T-cell (primary cell): ENCODE results near the gene JPT2. TPM values are rescaled to one million over a fixed set of nuclear protein-coding genes. Genes with fewer than 3 reads are reported as not detected.

ENCODE experiments used
- ATAC-seq, 4 experiments: fragments of 200-7000 bp in 3 of 4; fragments of 150-1000 bp in 1 of 4; cut with Tn5 transposase; replicated peaks in 1 of 4; 1 replicate in 3 of 4; 2 replicates in 1 of 4; pipeline ENCODE4 v1.10.0; 2021; ENCODE audit warnings: moderate library complexity in 3 of 4, mild to moderate bottlenecking in 2 of 4, moderate number of reproducible peaks in 1 of 4
- CTCF ChIA-PET, 2 donors: fragments of 300-600 bp; sonication (Branson Sonifier 250); formaldehyde crosslinking; loops; one replicate each; lab custom pipeline; 2022; ENCODE audit warnings: antibody characterized with exemption in 2 of 2; lab: Charles Lee
- POLR2A ChIA-PET, 2 donors: fragments of 300-600 bp; sonication (Branson Sonifier 250); formaldehyde crosslinking; loops; one replicate each; lab custom pipeline; 2022; ENCODE audit warnings: antibody characterized with exemption in 2 of 2; lab: Charles Lee
- DNase-seq, 35 experiments: peaks; one replicate each; pipeline versions ENCODE4 v3.0.0 to v3.0.0-alpha.2; 2013 to 2023
- H3K27ac ChIP-seq: one replicate; pipeline ENCODE4 v1.5.1; 2013; ENCODE audit warnings: low read length
- H3K27me3 ChIP-seq, 2 experiments: replicated peaks in 1 of 2; 1 replicate in 1 of 2; 2 replicates in 1 of 2; pipeline versions ENCODE4 v1.6.1 to v1.7.0; 2013; ENCODE audit warnings: low read length in 1 of 2, mixed read lengths in 1 of 2; ENCODE audit not compliant: control insufficient read depth in 2 of 2, insufficient read depth in 2 of 2; ENCODE audit errors: extremely low read depth in 1 of 2
- H3K36me3 ChIP-seq, 2 donors: 1 replicate in 1 of 2; 2 replicates in 1 of 2; pipeline versions ENCODE4 v1.6.1 to v1.7.0; 2013; ENCODE audit warnings: low read length in 1 of 2; ENCODE audit not compliant: control insufficient read depth in 2 of 2, insufficient read depth in 1 of 2; ENCODE audit errors: extremely low read depth in 1 of 2
- H3K4me1 ChIP-seq, 2 experiments: 1 replicate in 1 of 2; 2 replicates in 1 of 2; pipeline versions ENCODE4 v1.6.1 to v1.7.0; 2013; ENCODE audit warnings: low read length in 2 of 2, mixed read lengths in 1 of 2; ENCODE audit not compliant: insufficient read depth in 2 of 2, control insufficient read depth in 1 of 2; ENCODE audit errors: extremely low read depth in 1 of 2
- H3K4me3 ChIP-seq, 2 donors: 1 replicate in 1 of 2; 2 replicates in 1 of 2; pipeline versions ENCODE4 v1.5.1 to v1.7.0; 2013; ENCODE audit warnings: mild to moderate bottlenecking in 2 of 2, low read length in 1 of 2, moderate library complexity in 1 of 2; ENCODE audit not compliant: control insufficient read depth in 1 of 2; ENCODE audit errors: extremely low read depth in 1 of 2
- H3K9me3 ChIP-seq: 2 replicates; pipeline ENCODE4 v1.7.0; 2013
- H3K27ac Mint-ChIP-seq, 2 donors: one replicate each; pipeline ENCODE4 v1.8.0; 2020 to 2021; ENCODE audit warnings: mild to moderate bottlenecking in 2 of 2, mixed read lengths in 2 of 2
- H3K27me3 Mint-ChIP-seq, 2 donors: one replicate each; pipeline ENCODE4 v1.8.0; 2021 to 2022; ENCODE audit warnings: mixed read lengths in 2 of 2
- H3K36me3 Mint-ChIP-seq: one replicate; pipeline ENCODE4 v1.8.0; 2021; ENCODE audit warnings: mixed read lengths
- H3K4me1 Mint-ChIP-seq, 3 donors: one replicate each; pipeline ENCODE4 v1.8.0; 2020 to 2022; ENCODE audit warnings: mixed read lengths in 3 of 3, mild to moderate bottlenecking in 1 of 3
- H3K4me3 Mint-ChIP-seq, 3 donors: one replicate each; pipeline ENCODE4 v1.8.0; 2020 to 2022; ENCODE audit warnings: mild to moderate bottlenecking in 3 of 3, mixed read lengths in 3 of 3, moderate library complexity in 3 of 3
- H3K9me3 Mint-ChIP-seq, 3 donors: one replicate each; pipeline ENCODE4 v1.8.0; 2020 to 2022; ENCODE audit warnings: mixed read lengths in 3 of 3
- WGBS: methylation state at CpG from one replicate; pipeline ENCODE4 v1.1.5; 2013; ENCODE audit warnings: missing lambda C conversion rate; ENCODE audit not compliant: insufficient coverage; 5-methylcytosine and 5-hydroxymethylcytosine counted together
- total RNA-seq, 35 experiments: library from RNA in 6 of 35; stranded (reverse) in 6 of 35; fragments of 120-200 nt in 1 of 35; gene quantifications; one replicate each; pipeline versions ENCODE4 v1.2.1 to v1.2.4 and lab custom pipeline; 2013 to 2026

JPT2 gene, protein sequence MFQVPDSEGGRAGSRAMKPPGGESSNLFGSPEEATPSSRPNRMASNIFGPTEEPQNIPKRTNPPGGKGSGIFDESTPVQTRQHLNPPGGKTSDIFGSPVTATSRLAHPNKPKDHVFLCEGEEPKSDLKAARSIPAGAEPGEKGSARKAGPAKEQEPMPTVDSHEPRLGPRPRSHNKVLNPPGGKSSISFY
- total RNA-seq = 10 to 100 TPM; 13.8 to 51.1 (median 41.3) TPM
- total RNA-seq (2013) = 20.9 TPM
- 9.4 to 128 (median 47.5) reads per million in 29 experiments for total RNA-seq (lab: John Stamatoyannopoulos, UW)

DNA sequence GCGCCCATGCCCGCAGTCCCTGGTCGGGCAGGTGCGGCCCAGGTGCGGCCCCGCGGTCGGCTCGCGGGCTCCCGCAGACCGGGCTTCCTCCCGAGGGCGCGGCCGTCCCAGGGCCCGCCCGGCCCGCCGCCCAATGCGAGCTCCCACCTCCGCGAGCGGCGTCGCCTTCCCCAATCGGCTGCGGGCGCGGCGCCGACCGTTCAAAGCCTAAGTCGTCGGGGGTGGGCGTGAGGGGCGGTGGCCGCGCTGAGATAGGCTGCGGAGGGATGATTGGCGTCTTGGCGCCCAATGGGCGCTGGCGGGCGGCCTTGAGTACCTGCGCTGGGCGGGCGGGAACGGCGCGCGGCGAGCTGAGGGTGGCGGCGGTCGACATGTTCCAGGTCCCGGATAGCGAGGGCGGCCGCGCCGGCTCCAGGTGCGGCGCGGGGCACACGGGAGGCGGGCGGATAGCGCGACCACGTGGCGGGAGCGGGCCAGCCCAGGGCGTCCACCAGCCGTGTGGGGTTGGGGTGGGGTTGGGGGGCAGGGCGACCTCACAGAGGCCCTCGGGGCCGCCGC is at the start of gene JPT2:
TSS of gene JPT2 (plus strand) at position 338 of the 558 bp plus-strand sequence. CDS start at position 372, 34 bp downstream.
- no peaks in the 10 kb centered on the region for H3K27me3 ChIP-seq
- no peaks in the 10 kb centered on the region for H3K9me3 ChIP-seq
- peak; percentile 96 to 98 (median 97) for ATAC-seq
- Mint-ChIP-seq H3K4me1 (peaks cover 36 to 39% (median 39%) of the 10 kb centered on the region in 3 donors), H3K4me3 (peak within 1 kb of the TSS; percentile 86 to 87 (median 86)), H3K27ac (peak within 1 kb of the TSS; percentile 72 to 78), H3K9me3 (no peaks in the 10 kb centered on the region), H3K27me3 (no peaks in the 10 kb centered on the region), H3K36me3 (peaks cover 19% of the 10 kb centered on the region)
- peak within 1 kb of the TSS; percentile 57 to 69 for H3K4me3 ChIP-seq
- ChIA-PET POLR2A (no interaction called here), CTCF (interaction anchor here in 1 of 2 donors (0.8 to 2.7 kb wide), 3 partner anchors 28 to 299 kb away, joined by 3 to 15 read pairs (median 5); partner anchors contain the start of genes MAPK8IP3, NUBP2 and SPSB3)
- peaks cover 13 to 22% of the 10 kb centered on the region in 2 donors for H3K36me3 ChIP-seq
- under 1% methylated on average over 79 of the region's 79 CpGs for WGBS
- H3K4me1 ChIP-seq = peaks cover 3 to 22% of the 10 kb centered on the region in 2 experiments
- H3K27ac ChIP-seq = peak within 1 kb of the TSS; percentile 4
- DNase-seq = peak; percentile 91 to 97 (median 94)

DNA sequence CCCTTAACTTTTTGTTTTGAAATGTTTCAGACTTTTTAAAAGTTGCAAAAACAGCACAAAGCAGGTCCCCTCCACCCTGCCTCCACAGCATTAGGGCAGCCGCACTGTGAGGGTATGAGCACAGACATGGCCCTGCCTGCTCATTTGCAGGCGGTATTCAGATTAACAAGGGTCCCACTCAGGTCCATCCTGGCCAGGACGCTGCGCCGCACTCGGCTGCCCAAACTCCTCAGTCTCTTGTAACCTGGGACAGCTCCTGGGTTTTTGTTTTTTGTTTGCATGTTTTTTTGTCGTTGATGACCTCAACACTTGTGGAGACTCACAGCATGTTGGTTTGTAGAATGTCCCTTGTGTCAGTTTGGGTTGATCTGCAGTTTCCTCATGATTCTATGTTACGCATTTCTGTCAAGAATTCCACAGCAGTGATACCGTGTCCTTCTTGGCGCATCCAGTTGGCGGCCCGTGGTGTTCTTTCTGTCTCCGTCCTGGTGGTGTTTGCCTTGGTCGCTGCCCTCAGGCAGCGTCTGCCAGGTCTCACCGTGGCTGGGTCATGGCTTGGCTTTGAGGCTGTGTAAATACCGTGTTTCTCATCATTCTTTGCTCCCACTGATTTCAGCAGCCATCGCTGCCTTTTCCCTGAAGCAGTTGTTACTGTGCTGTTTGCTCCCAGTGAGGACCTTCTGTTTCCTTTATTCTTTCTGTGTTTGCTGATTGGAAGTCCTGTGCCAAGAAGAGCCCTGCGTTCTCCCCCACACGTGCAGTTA is 47.4 kb upstream of the JPT2 start:
- ATAC-seq = no peak
- H3K27me3 Mint-ChIP-seq = no peaks in the 10 kb centered on the region
- H3K4me1 Mint-ChIP-seq = peaks cover 10 to 17% (median 11%) of the 10 kb centered on the region in 3 donors
- no peaks in the 10 kb centered on the region for H3K9me3 Mint-ChIP-seq
- peaks cover 53% of the 10 kb centered on the region for H3K36me3 Mint-ChIP-seq
- Histone ChIP-seq H3K4me1 (no peaks in the 10 kb centered on the region), H3K36me3 (peaks cover 31 to 71% of the 10 kb centered on the region in 2 donors), H3K4me3 (no peak overlapping the region), H3K27me3 (no peaks in the 10 kb centered on the region), H3K27ac (no peak overlapping the region), H3K9me3 (no peaks in the 10 kb centered on the region)
- no peak overlapping the region for H3K27ac Mint-ChIP-seq
- ChIA-PET CTCF (no interaction called here), POLR2A (no interaction called here)
- DNase-seq = no peak
- 98% methylated on average over 11 of the region's 20 CpGs for WGBS
- no peak overlapping the region for H3K4me3 Mint-ChIP-seq

DNA sequence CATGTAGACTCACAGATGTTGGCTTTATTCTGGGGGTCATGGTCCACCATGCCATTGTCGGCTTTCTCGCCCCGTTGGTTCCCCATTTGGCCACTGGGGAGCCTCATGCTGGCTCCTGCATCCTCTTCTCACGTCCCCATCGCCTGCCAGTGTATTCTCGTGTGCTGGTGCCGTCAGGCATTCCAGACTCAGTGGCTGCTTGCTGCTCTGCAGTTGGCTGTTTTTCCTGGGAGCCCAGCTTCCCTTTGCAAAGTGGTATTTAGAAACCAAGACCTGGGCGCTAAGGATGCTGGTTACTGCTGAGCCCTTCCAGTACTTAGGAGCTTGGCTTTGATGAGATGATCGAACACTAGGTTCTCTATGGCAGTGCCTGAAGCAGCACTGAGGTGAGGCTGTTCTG is 46.8 kb upstream of the JPT2 start:
- Mint-ChIP-seq H3K4me3 (no peak overlapping the region), H3K27me3 (no peaks in the 10 kb centered on the region), H3K36me3 (peaks cover 53% of the 10 kb centered on the region), H3K4me1 (peaks cover 9 to 17% (median 11%) of the 10 kb centered on the region in 3 donors), H3K9me3 (no peaks in the 10 kb centered on the region), H3K27ac (no peak overlapping the region)
- Histone ChIP-seq H3K27ac (no peak overlapping the region), H3K9me3 (no peaks in the 10 kb centered on the region), H3K36me3 (peaks cover 30 to 68% of the 10 kb centered on the region in 2 donors), H3K4me1 (no peaks in the 10 kb centered on the region), H3K27me3 (no peaks in the 10 kb centered on the region), H3K4me3 (no peak overlapping the region)
- ATAC-seq (no peak), DNase-seq (no peak)
- WGBS = 96% methylated on average over 9 of the region's 9 CpGs
- ChIA-PET POLR2A (no interaction called here), CTCF (no interaction called here)

GRCh38 chr16:1631931-1632637 is 46.0 kb upstream of the JPT2 start:
- H3K4me1 Mint-ChIP-seq = peaks cover 4 to 17% (median 8%) of the 10 kb centered on the region in 3 donors
- Histone ChIP-seq H3K4me3 (no peak overlapping the region), H3K4me1 (no peaks in the 10 kb centered on the region), H3K9me3 (no peaks in the 10 kb centered on the region), H3K36me3 (peaks cover 36 to 61% of the 10 kb centered on the region in 2 donors), H3K27me3 (no peaks in the 10 kb centered on the region), H3K27ac (no peak overlapping the region)
- POLR2A ChIA-PET = no interaction called here
- peaks cover 48% of the 10 kb centered on the region for H3K36me3 Mint-ChIP-seq
- no peaks in the 10 kb centered on the region for H3K9me3 Mint-ChIP-seq
- H3K27ac Mint-ChIP-seq = no peak overlapping the region
- no peak for ATAC-seq
- CTCF ChIA-PET = no interaction called here
- H3K4me3 Mint-ChIP-seq = no peak overlapping the region
- WGBS = 98% methylated on average over 15 of the region's 18 CpGs
- H3K27me3 Mint-ChIP-seq = no peaks in the 10 kb centered on the region
- no peak for DNase-seq

DNA sequence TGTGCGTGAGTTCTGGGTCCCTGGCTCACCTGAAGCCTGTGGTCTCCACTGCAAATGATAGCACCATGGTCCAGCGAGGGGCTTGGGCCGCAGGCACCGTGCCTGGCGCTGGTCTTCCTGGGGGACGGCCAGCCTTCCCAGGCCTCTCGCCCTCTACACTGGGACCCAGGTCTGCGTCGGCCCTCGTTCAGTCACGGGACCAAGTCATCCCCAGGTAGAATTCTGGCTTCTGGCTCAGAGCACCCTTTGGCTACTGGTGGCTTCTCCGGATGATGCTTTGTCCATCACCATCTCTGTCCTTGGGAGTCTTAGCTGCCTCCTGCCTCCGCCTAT is 45.5 kb upstream of the JPT2 start:
- peaks cover 4 to 17% (median 8%) of the 10 kb centered on the region in 3 donors for H3K4me1 Mint-ChIP-seq
- Histone ChIP-seq H3K27me3 (no peaks in the 10 kb centered on the region), H3K36me3 (peaks cover 38 to 61% of the 10 kb centered on the region in 2 donors), H3K27ac (no peak overlapping the region), H3K9me3 (no peaks in the 10 kb centered on the region), H3K4me3 (no peak overlapping the region), H3K4me1 (no peaks in the 10 kb centered on the region)
- no peaks in the 10 kb centered on the region for H3K9me3 Mint-ChIP-seq
- H3K27ac Mint-ChIP-seq = no peak overlapping the region
- H3K36me3 Mint-ChIP-seq = peaks cover 43% of the 10 kb centered on the region
- H3K27me3 Mint-ChIP-seq = no peaks in the 10 kb centered on the region
- ATAC-seq (no peak), DNase-seq (no peak)
- WGBS = 98% methylated on average over 13 of the region's 13 CpGs
- H3K4me3 Mint-ChIP-seq = no peak overlapping the region
- POLR2A ChIA-PET = no interaction called here
- CTCF ChIA-PET = no interaction called here

GRCh38 chr16:1633310-1633709 is 44.8 kb upstream of the JPT2 start:
- Histone ChIP-seq H3K36me3 (peaks cover 40 to 66% of the 10 kb centered on the region in 2 donors), H3K4me3 (no peak overlapping the region), H3K27ac (no peak overlapping the region), H3K4me1 (no peaks in the 10 kb centered on the region), H3K27me3 (no peaks in the 10 kb centered on the region), H3K9me3 (no peaks in the 10 kb centered on the region)
- no peak overlapping the region for H3K4me3 Mint-ChIP-seq
- POLR2A ChIA-PET = no interaction called here
- H3K9me3 Mint-ChIP-seq = no peaks in the 10 kb centered on the region
- H3K27ac Mint-ChIP-seq = no peak overlapping the region
- 99% methylated on average over 11 of the region's 12 CpGs for WGBS
- ATAC-seq (no peak), DNase-seq (no peak)
- H3K36me3 Mint-ChIP-seq = peaks cover 49% of the 10 kb centered on the region
- no peaks in the 10 kb centered on the region for H3K27me3 Mint-ChIP-seq
- CTCF ChIA-PET = no interaction called here
- H3K4me1 Mint-ChIP-seq = peaks cover 4 to 17% (median 8%) of the 10 kb centered on the region in 3 donors
